Keratinocyte (primary cell): ENCODE data around the gene RPS8.

Experiments
- EZH2 ChIP-seq: IDR thresholded peaks from one replicate; pipeline ENCODE4 v1.6.1; 2012; ENCODE audit warnings: inconsistent platforms, mild to moderate bottlenecking, low read length, moderate library complexity
- TF ChIP-seq, protein P1 (sequence below), 3 experiments: IDR thresholded peaks in 1 of 3; conservative IDR thresholded peaks in 1 of 3; optimal IDR thresholded peaks in 1 of 3; 2 replicates in 2 of 3; 3 replicates in 1 of 3; pipeline versions ENCODE3 to v1.5.1; 2011; ENCODE audit warnings: low read length in 3 of 3, mild to moderate bottlenecking in 3 of 3, moderate library complexity in 2 of 3, control low read depth in 1 of 3, inconsistent platforms in 1 of 3; ENCODE audit not compliant: insufficient read depth in 2 of 3; ENCODE audit errors: extremely low read depth in 1 of 3

DNA sequence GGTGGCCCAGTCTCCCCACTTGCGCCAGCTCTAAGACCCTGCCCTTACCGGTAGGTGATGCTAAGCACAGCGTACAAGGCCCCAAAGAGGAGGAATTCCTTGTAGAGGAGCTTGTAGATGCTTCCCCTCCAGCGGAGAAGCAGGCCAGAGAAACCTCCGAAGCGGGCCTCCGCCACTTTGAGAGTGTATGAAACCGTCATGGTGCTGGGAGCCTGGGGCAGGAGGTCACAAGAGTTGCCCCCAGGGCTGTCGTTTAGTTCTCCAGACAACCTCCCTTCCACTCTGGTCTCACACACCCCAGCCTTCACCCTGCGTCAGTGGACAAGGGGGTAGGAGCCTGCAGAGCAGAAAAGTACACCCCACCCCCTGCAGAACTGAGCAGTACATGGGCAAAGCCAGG, 12.2 kb downstream of the RPS8 start:
- TF ChIP-seq EZH2 = no peak
- TF ChIP-seq, protein P1, sequence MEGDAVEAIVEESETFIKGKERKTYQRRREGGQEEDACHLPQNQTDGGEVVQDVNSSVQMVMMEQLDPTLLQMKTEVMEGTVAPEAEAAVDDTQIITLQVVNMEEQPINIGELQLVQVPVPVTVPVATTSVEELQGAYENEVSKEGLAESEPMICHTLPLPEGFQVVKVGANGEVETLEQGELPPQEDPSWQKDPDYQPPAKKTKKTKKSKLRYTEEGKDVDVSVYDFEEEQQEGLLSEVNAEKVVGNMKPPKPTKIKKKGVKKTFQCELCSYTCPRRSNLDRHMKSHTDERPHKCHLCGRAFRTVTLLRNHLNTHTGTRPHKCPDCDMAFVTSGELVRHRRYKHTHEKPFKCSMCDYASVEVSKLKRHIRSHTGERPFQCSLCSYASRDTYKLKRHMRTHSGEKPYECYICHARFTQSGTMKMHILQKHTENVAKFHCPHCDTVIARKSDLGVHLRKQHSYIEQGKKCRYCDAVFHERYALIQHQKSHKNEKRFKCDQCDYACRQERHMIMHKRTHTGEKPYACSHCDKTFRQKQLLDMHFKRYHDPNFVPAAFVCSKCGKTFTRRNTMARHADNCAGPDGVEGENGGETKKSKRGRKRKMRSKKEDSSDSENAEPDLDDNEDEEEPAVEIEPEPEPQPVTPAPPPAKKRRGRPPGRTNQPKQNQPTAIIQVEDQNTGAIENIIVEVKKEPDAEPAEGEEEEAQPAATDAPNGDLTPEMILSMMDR (optimal IDR thresholded peaks at IDR 0.05 in 1 of 3, IDR thresholded peaks at IDR 0.05 in 1 of 3, conservative IDR thresholded peaks at IDR 0.05 in 1 of 3; ENCODE audit: extremely low read depth in 1 of 3, insufficient read depth in 2 of 3, low read length in 3 of 3) = no peak
